GM21723 (cell line): ENCODE measurements around the gene SZT2.

Source experiments
- ATAC-seq: cut with Tn5 transposase; IDR thresholded peaks from one replicate; pipeline ENCODE4 v1.9.1; 2021; ENCODE audit warnings: mild to moderate bottlenecking, moderate library complexity; ENCODE audit not compliant: unreplicated experiment

SZT2 gene

GRCh38 chr1:43421976-43422750, 32.5 kb downstream of the SZT2 start:
- ATAC-seq, result no peak

DNA sequence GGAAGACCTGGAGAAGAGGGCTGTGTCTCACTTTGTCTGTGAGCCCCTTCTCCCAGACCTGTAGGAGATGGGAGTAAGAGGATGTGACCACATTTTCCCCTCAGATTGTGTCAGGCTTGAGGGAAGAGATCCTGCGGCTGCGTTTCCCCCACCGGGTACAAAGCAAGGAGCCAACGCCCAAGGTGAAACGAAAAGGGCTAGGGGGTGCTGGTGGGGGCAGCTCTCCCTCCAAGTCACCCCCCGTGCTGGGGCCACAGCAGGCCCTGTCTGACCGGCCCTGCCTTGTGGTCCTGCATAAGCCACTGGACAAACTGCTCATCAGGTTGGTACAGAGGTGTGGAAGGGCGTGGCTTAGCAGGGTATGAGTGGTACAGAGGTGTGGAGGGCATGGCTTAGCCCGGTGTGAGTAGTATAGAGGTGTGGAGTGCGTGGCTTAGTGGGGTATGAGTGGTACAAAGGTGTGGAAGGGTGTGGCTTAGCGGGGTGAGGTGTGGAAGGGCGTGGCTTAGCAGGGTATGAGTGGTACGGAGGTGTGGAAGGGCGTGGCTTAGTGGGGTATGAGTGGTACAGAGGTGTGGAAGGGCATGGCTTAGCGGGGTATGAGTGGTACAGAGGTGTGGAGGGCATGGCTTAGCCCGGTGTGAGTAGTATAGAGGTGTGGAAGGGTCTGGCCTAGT, 33.4 kb downstream of the SZT2 start:
- no peak for ATAC-seq

GRCh38 chr1:43423672-43424550, 34.2 kb downstream of the SZT2 start:
- no peak for ATAC-seq

- ATAC-seq, result no peak
Measured at GRCh38 chr1:43425045-43425444, 35.3 kb downstream of the SZT2 start.

DNA sequence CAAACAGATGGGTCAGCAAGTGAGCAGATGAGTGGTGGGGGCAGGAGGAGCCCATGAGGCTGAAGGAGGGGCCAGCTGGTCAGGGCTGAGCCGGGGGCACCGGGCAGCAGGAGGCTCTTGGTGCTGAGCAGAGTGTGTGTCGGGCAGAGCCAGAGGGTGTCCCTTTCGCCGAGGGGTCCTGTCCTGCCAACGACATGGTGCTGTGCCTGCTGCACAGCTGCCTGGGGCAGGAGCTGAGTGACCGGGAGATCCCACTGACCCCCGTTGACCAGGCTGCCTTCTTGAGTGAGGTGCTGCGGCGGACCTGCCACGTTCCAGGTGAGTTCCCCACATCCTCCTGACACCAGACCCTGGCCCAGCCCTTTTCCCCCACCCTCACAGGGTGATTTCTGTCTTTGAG, 36.5 kb downstream of the SZT2 start:
- no peak for ATAC-seq

DNA sequence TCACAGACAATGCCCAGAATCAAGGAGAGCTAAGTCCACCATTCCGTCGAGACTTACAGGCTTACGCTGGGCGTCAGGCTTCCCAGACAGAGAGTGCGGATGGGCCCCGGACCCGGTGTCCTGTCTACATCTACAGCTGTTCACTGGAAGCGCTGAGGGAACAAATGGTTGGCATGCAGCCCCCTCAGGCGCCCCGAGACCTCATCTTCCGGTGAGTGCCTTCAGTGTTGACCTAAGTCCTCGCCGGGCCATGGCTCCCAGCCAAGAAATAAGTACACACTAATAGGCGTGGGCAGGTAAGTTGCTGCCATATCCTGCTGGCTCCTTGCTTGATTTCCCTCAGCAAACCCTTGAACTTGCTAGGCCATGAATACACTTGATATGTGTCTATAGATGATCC, 37.8 kb downstream of the SZT2 start:
- no peak for ATAC-seq

DNA sequence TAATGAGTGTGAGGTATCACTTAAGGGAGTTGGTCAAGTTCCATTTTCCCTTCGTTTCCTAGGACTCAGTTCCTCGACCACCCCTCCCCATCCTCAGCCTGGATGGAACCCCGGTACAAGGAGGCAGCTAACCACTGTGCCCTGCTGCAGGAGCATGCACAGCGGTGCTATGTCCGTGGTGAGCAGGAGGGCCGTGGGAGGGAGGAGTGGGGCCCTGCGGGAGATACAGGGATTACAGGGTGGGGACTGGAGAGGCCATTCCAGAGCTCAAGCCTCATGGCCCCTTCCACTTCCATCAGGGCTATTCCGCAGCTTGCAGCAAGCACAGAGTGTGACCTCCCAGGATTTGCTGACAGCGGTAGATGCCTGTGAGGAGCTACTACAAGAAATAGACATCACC, 38.2 kb downstream of the SZT2 start:
- ATAC-seq, result no peak

DNA sequence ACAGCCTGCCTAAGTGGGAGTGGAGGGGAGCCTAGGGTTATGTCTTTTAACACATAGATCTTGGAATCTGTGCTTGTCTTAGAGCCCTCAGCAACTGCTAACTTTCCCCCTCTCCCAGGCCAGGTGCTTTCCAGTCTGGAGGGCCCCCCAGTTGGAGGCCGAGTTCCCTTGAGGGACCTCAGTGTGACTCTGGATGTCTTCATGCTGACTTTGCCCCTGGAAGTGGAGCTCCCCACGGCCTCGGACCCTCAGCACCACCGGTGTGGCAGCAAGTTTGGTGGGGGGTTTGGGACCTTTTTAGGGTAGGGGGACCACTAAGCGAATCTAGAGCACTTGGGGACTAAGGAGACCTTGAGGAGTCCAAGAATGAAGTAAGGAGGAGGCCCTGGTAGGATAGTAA, 41.1 kb downstream of the SZT2 start:
- ATAC-seq, result no peak

GRCh38 chr1:43431676-43432075, 42.0 kb downstream of the SZT2 start:
- ATAC-seq, result no peak

- no peak for ATAC-seq
Measured at GRCh38 chr1:43432171-43432860, 42.6 kb downstream of the SZT2 start.

DNA sequence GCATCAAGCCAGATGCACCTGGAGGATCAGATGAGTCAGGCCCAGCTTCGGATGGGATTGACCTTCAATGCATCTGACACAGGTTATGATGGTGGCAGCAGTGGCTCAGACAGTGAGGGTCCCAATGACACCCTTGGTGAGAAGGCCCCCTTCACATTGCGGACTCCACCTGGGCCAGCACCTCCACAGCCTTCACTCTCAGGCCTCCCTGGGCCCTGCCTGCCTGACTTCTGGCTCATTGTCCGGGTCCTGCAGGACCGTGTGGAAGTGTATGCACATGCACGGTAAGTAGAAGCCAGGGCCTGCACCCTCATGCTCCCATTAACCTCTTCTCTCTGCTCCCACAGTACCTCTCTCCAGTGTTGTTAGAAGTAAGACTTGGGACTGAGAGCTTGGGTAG, 43.2 kb downstream of the SZT2 start:
- no peak for ATAC-seq

DNA sequence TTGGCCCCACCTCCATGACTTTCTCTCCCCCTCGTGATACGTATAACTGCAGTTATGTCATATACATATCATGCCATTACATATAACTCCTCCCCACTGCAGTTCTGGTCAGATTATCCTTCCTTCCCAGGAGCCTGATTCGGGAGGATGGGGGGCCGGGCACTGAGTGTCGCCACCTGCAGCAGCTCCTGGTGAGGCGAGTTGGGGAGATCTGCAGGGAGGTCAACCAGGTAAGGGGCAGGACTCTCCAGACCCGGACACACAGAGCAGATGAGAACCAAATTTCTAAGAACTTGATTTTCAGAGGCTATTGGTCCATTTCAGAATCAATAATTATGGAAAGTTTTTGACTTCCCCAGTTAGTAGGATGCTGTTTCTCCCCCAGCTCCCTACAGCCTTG, 44.6 kb downstream of the SZT2 start:
- ATAC-seq, result no peak

DNA sequence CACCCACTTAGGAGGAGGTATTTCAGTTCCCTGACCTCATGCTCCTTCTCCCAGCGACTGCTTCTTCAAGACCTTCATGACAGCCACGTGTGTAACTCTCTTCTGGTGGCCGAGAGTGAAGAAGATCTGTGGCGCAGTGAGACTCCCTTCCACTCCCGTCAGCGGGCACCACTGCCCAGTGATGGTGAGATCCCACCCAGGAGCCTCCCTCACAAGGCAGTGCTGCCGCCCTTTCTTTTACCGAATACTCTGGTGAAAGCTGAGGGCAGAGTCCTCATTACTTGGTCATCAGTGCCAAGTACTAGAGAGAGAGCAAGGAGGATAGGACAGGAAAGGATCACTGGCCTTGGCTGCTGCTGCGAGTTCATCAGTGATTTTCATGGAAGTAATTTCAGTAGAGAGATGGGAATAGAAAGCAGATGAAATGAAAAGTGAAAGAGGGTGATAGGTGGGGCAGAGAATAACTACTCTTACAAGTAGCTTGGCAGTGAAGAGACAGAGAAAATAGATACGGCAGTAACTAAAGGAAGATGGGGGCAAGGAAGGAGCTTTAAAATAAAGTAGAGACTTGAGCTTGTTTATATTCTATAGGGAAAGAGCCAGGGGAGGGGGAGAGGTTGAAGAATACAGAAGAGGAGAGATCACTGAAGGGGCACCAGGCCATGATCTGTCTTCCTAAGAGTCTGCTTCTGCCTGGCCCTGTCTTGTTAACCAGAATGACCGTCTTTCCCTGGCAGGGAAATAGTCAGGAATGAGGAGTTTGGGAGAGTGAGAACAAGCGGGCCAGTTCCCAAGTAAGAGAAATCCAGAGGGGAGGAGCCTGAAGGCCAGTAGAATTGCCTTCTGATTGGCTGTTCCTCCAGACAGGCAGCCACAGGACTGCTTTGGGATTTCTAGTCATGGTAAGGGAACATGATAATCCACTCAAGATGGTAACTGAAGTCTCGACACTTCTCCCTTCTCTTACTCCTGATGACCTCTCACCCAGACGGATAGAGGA, 45.7 kb downstream of the SZT2 start:
- ATAC-seq, result no peak

- ATAC-seq, result no peak
Measured at GRCh38 chr1:43436371-43436770, 46.7 kb downstream of the SZT2 start.

DNA sequence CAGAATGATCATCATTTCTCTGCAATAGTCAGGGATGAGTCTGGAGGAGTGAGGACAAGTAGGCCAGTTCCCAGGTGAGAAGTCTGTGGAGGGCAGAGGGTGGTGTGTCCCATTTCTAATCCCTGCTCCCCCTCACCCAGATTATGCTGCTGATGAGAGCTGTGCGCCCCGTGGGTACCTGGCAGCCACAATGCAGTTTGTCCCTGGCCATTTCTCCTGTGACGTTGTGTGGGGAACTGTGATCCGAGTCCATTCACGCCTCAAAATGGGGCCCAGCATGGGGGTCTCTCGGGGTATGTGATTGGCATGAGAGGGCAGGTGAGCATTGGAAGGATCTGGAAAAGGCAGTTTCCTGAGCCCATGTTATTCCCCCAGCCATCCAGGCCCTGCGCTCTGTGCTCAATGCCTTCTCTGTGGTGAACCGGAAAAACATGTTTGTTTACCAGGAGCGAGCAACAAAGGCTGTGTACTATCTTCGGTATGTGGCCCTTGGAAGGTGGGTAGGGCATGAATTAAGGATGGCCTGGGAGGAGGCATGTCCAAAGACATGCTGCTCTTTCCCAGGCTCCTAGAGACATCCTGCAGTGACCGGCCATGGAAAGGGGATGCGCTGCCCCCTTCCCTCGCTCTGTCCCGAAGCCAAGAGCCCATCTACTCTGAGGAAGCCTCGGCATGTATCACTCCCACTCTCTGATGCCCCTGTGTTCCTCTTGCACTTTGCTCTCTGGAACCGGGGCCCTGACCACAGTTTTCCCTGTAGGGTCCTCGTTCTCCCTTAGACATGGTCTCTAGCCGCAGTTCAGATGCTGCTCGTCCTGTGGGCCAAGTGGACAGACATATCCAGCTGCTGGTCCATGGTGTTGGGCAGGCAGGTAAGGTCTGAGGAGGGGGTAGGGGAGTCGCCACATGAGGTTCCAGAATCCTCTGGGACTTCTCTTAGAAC, 47.6 kb downstream of the SZT2 start:
- ATAC-seq, result no peak

GRCh38 chr1:43438006-43438405, 48.3 kb downstream of the SZT2 start:
- ATAC-seq, result no peak

DNA sequence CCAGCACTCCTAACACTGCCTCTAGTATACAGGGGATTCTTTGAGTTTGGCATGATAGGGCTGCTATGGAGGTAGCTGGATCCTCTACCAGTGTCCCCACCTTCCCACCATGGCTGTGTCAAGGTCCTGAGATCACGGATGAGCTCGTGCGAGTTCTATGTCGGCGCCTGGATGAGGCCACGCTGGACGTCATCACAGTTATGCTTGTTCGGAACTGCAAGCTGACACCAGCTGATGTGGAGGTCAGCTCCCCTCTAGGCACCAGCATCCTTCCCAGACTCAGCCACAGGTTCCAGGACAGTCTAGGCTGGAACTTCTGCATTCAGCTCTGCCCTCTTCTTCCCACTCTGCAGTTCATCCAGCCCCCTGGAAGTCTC, 48.9 kb downstream of the SZT2 start:
- ATAC-seq, result no peak

DNA sequence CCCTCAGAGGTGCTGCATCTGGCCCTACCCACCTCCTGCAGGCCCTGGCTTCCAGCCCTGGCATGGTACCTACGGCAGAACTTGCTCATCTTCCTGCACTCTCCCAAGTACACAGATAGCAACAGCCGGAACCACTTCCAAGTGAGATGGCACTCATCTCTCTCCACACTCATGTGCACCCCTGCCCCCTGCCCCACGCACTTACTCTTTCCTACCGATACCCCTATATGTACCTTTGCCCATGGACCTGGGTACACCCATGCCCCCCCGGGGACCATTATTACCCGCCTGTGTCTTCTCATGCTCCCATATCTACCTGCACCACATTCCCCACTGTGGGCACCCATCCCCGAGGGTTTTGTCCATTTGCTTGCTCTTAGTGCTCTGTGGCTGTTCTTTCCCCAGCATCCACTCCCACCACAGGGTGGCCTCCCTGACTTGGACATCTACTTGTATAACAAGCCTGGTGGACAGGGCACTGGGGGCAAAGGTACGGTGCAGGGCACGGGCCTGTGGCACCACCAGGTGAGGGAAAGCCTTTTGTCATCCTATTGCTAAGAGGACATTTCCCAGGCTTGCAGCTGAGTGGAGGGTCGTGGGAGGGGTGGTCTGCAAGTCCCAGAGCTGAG, 49.4 kb downstream of the SZT2 start:
- ATAC-seq, result no peak
